Erythroblast (primary cell): ENCODE data around the gene CYP3A7.
"Not testable (repeated sequence)": the region's sequence is repeated elsewhere in the genome, so short reads cannot be mapped to it uniquely, and the experiment has no call there.

Experiments used
- DNase-seq, 2 experiments: peaks; one replicate each; lab custom pipeline; 2025; lab: John Stamatoyannopoulos, UW
- GATA1 ChIP-seq: IDR thresholded peaks from 2 replicates; pipeline ENCODE4 v1.6.1; 2011; ENCODE audit warnings: low read depth, mild to moderate bottlenecking, control low read depth, low read length, moderate library complexity
- POLR2A ChIP-seq: IDR thresholded peaks from 2 replicates; pipeline ENCODE4 v1.6.1; 2011; ENCODE audit warnings: mild to moderate bottlenecking, low read length

Gene CYP3A7

GRCh38 chr7:99733003-99733402 is 2.0 kb downstream of the CYP3A7 start:
- DNase-seq: no peak
- TF ChIP-seq POLR2A: no peak
- TF ChIP-seq GATA1: no peak

- no peak for DNase-seq
- TF ChIP-seq POLR2A (no peak), GATA1 (no peak)
Observed at GRCh38 chr7:99731638-99732374, 3.2 kb downstream of the CYP3A7 start.

- TF ChIP-seq POLR2A (no peak), GATA1 (no peak)
- no peak for DNase-seq
Observed at GRCh38 chr7:99730992-99731391, 4.0 kb downstream of the CYP3A7 start.

GRCh38 chr7:99730238-99730810 is 4.7 kb downstream of the CYP3A7 start:
- DNase-seq: no peak
- TF ChIP-seq GATA1: no peak
- no peak for TF ChIP-seq POLR2A

- no peak for DNase-seq
- TF ChIP-seq GATA1: no peak
- no peak for TF ChIP-seq POLR2A
Observed at GRCh38 chr7:99729486-99730237, 5.3 kb downstream of the CYP3A7 start.

GRCh38 chr7:99728615-99729014 is 6.4 kb downstream of the CYP3A7 start:
- TF ChIP-seq GATA1: no peak
- no peak for TF ChIP-seq POLR2A
- DNase-seq: no peak

GRCh38 chr7:99723201-99723600 is 11.8 kb downstream of the CYP3A7 start:
- not testable (repeated sequence) for DNase-seq

GRCh38 chr7:99720800-99721595 is 14.0 kb downstream of the CYP3A7 start:
- no peak for DNase-seq
- TF ChIP-seq POLR2A: no peak
- TF ChIP-seq GATA1: no peak

- TF ChIP-seq POLR2A: no peak
- TF ChIP-seq GATA1: no peak
- DNase-seq: no peak
Observed at GRCh38 chr7:99719996-99720769, 14.8 kb downstream of the CYP3A7 start.

- TF ChIP-seq GATA1: no peak
- TF ChIP-seq POLR2A: no peak
- DNase-seq: no peak
Observed at GRCh38 chr7:99713995-99714570, 20.9 kb downstream of the CYP3A7 start.

- TF ChIP-seq GATA1: no peak
- no peak for TF ChIP-seq POLR2A
- no peak for DNase-seq
Observed at GRCh38 chr7:99709838-99710578, 25.0 kb downstream of the CYP3A7 start.

GRCh38 chr7:99709260-99709659 is 25.7 kb downstream of the CYP3A7 start:
- DNase-seq: no peak
- TF ChIP-seq POLR2A (no peak), GATA1 (no peak)

- TF ChIP-seq POLR2A (no peak), GATA1 (no peak)
- DNase-seq: no peak
Observed at GRCh38 chr7:99707096-99707495, 27.9 kb downstream of the CYP3A7 start.
